OCI-LY7 (cell line): ENCODE data around the gene TK2. TPM values are rescaled to one million over a fixed set of nuclear protein-coding genes. Genes with fewer than 3 reads are reported as not detected.
A peak's percentile ranks its signal among the peaks of the same experiment; 100 is the strongest.

Experiments used
- Bru-seq: library from RNA; stranded (reverse); fragments of 400-500 nt; gene quantifications from one replicate; lab custom pipeline; 2021; lab: Mats Ljungman, UMichigan
- BruChase-seq, 2 experiments: library from RNA; stranded (reverse); fragments of 400-500 nt; gene quantifications; one replicate each; lab custom pipeline; 2021; lab: Mats Ljungman, UMichigan
- BruUV-seq: library from RNA; stranded (reverse); fragments of 400-500 nt; replicated peaks from 2 replicates; lab custom pipeline; 2021; lab: Mats Ljungman, UMichigan
- CTCF ChIA-PET: fragments of 300-600 bp; sonication (Branson Sonifier 250); formaldehyde crosslinking; loops from one replicate; lab custom pipeline; 2022; ENCODE audit warnings: antibody characterized with exemption; ENCODE audit not compliant: unreplicated experiment; lab: Charles Lee
- POLR2A ChIA-PET: fragments of 300-600 bp; sonication (Branson Sonifier 250); formaldehyde crosslinking; loops from one replicate; lab custom pipeline; 2022; ENCODE audit warnings: antibody characterized with exemption; lab: Charles Lee
- DNase-seq: peaks from one replicate; pipeline ENCODE4 v3.0.0-alpha.2; 2015; ENCODE audit warnings: low spot score
- H2AFZ ChIP-seq: fragments of 200-600 bp; sonication (generic), shearing (Covaris generic); 2 replicates; pipeline ENCODE4 v1.6.1; 2014; ENCODE audit warnings: mild to moderate bottlenecking, antibody characterized with exemption, low read length, moderate library complexity
- H3K27ac ChIP-seq: fragments of 200-600 bp; sonication (generic); 2 replicates; pipeline ENCODE4 v1.5.1; 2014; ENCODE audit warnings: mixed run types, low read depth, mild to moderate bottlenecking, moderate library complexity, low read length, inconsistent platforms; ENCODE audit not compliant: poor library complexity, severe bottlenecking
- H3K36me3 ChIP-seq: fragments of 200-600 bp; sonication (generic); 2 replicates; pipeline ENCODE4 v1.6.1; 2014; ENCODE audit warnings: mild to moderate bottlenecking, antibody characterized with exemption, low read length, moderate library complexity, mixed read lengths; ENCODE audit not compliant: insufficient read depth
- H3K4me1 ChIP-seq: fragments of 200-600 bp; sonication (generic); 2 replicates; pipeline ENCODE4 v1.5.1; 2014; ENCODE audit warnings: mild to moderate bottlenecking, low read length; ENCODE audit not compliant: insufficient read depth, poor library complexity, severe bottlenecking
- H3K4me2 ChIP-seq: fragments of 200-600 bp; sonication (generic); 2 replicates; pipeline ENCODE4 v1.6.1; 2014; ENCODE audit warnings: mild to moderate bottlenecking, low read length
- H3K4me3 ChIP-seq: fragments of 200-600 bp; sonication (generic); 2 replicates; pipeline ENCODE4 v1.5.1; 2014; ENCODE audit warnings: mild to moderate bottlenecking, low read depth, low read length; ENCODE audit not compliant: poor library complexity, severe bottlenecking
- H3K79me2 ChIP-seq: fragments of 200-600 bp; sonication (generic); 2 replicates; pipeline ENCODE4 v1.6.1; 2016; ENCODE audit warnings: low read depth, mild to moderate bottlenecking, low read length, moderate library complexity, mixed read lengths; ENCODE audit not compliant: insufficient read depth
- H3K9me2 ChIP-seq: fragments of 200-600 bp; sonication (generic); 2 replicates; pipeline ENCODE4 v1.6.1; 2016; ENCODE audit warnings: mild to moderate bottlenecking, low read length, mixed read lengths; ENCODE audit not compliant: insufficient read depth
- H3K9me3 ChIP-seq: fragments of 200-600 bp; sonication (generic); 2 replicates; pipeline ENCODE4 v1.6.1; 2014; ENCODE audit warnings: mild to moderate bottlenecking, mixed run types, low read length, mixed read lengths
- H4K20me1 ChIP-seq: fragments of 200-600 bp; sonication (generic); 2 replicates; pipeline ENCODE4 v1.6.1; 2014; ENCODE audit warnings: mild to moderate bottlenecking, antibody characterized with exemption, low read length, moderate library complexity, mixed read lengths; ENCODE audit not compliant: insufficient read depth
- EZH2phosphoT487 ChIP-seq: fragments of 200-600 bp; sonication (generic); IDR thresholded peaks from 2 replicates; pipeline ENCODE4 v1.6.1; 2018; ENCODE audit warnings: low read depth, borderline replicate concordance, mild to moderate bottlenecking, mixed run types, antibody characterized with exemption, low read length, moderate library complexity, mixed read lengths
- intact Hi-C: fragments of 100-400 bp; cut with micrococcal nuclease; formaldehyde crosslinking; loops from one replicate; pipeline ENCODE4 v1.10.0; 2022; ENCODE audit not compliant: unreplicated experiment
- long read RNA-seq: library from polyadenylated mRNA; stranded (forward); transcript quantifications from one replicate; pipeline ENCODE4 v2.0.0, GENCODE V29; 2022
- total RNA-seq, 2 experiments: library from RNA; depleted of rRNA in 1 of 2; stranded (reverse); fragments of >200 nt in 1 of 2; shearing (Covaris generic) in 1 of 2; gene quantifications; 2 replicates each; pipeline ENCODE4 v1.2.3, GENCODE V29; 2014 to 2022
- TF ChIP-seq, protein P1 (sequence below): fragments of 200-600 bp; sonication (generic); conservative IDR thresholded peaks from 2 replicates; pipeline ENCODE4 v1.5.1; 2014; ENCODE audit warnings: mild to moderate bottlenecking, antibody characterized with exemption, low read length, moderate library complexity, mixed read lengths

TK2 gene
- total RNA-seq (2014; rRNA removed; shearing (Covaris generic)) (0.06 and 0.08 TPM in 2 replicates), total RNA-seq (2022) (1.9 and 2.4 TPM in 2 replicates), Bru-seq, nascent RNA (percentile 27 among the genes with signal in this experiment), BruChase-seq, experiment 1, labeled RNA remaining after a 6-hour chase (percentile 22 among the genes with signal in this experiment), BruChase-seq, experiment 2, labeled RNA remaining after a 2-hour chase (percentile 24 among the genes with signal in this experiment)
- long read RNA-seq, partial matches to known transcripts = 1 of 6 reads
- long read RNA-seq, other reads (novel, unspliced or antisense) = 4 of 6 reads

DNA sequence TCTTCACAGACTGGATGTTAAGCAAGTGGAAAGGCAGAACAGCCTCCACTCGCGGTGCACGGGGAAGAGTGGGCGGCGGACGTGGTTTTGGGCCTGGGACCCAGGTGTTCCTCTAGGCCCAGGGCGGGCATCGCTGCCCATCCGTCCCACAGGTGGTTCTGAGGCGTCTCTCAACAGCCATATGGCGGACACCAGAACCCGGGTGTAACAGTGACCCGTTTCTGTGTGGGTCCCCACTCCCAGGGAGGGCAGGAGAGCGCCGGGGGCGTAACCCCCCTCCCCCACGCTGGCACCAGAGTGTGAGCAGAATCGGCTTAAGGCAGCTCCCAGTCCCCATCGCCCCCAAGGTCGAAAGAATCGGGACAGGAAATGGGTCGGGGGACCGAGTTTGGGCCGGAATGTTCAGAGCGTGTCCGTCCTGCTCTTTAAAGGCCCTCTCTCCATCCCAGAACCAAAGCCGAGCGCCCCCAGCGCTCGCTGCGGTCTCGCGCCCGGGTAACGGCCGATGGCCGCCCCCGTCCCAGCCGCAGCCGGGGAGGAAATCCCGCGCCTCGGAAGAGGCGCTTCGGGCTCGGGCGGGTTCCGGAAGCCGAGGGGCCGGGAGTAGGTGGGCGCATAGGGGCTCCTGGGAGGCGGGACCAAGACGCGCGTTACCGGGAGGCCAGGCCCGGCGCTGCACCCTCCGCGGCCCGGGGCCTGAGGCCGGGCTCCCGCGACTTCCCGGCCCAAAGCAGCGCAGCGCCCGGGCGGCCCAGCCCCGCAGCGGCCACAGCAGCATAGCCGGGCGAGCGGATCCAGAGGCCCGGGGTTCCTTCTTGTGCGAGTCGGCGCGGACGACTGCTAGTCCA lies at the start of gene TK2:
TK2 (minus strand) TSS at position 839 of the 848 bp plus-strand sequence; CDS start at position 778, 61 bp downstream.
- no peak for TF ChIP-seq EZH2phosphoT487
- TF ChIP-seq, protein P1, sequence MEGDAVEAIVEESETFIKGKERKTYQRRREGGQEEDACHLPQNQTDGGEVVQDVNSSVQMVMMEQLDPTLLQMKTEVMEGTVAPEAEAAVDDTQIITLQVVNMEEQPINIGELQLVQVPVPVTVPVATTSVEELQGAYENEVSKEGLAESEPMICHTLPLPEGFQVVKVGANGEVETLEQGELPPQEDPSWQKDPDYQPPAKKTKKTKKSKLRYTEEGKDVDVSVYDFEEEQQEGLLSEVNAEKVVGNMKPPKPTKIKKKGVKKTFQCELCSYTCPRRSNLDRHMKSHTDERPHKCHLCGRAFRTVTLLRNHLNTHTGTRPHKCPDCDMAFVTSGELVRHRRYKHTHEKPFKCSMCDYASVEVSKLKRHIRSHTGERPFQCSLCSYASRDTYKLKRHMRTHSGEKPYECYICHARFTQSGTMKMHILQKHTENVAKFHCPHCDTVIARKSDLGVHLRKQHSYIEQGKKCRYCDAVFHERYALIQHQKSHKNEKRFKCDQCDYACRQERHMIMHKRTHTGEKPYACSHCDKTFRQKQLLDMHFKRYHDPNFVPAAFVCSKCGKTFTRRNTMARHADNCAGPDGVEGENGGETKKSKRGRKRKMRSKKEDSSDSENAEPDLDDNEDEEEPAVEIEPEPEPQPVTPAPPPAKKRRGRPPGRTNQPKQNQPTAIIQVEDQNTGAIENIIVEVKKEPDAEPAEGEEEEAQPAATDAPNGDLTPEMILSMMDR = peak; percentile 45; the same call in 1 of the 2 replicates
- ChIA-PET POLR2A (no interaction called here), CTCF (no interaction called here)
- BruUV-seq = no TSS peak
- peaks cover 63% of the 10 kb centered on the region for H3K4me1 ChIP-seq
- peaks cover 13% of the 10 kb centered on the region; the same call in 1 of the 2 replicates for H4K20me1 ChIP-seq
- intact Hi-C loops = loop anchor here (5.0 kb wide), 1 partner anchor 53 kb away; the partner anchor contains the start of gene CMTM3
- peak within 1 kb of the TSS; percentile 78 for H3K4me2 ChIP-seq
- peak within 1 kb of the TSS; percentile 77 for H2AFZ ChIP-seq
- no peak within 1 kb of the TSS for H3K27ac ChIP-seq
- peaks cover 18% of the 10 kb centered on the region for H3K79me2 ChIP-seq
- H3K9me3 ChIP-seq = no peaks in the 10 kb centered on the region
- H3K4me3 ChIP-seq = peak within 1 kb of the TSS; percentile 56
- H3K36me3 ChIP-seq = peaks cover 10% of the 10 kb centered on the region; the same call in 1 of the 2 replicates
- no peaks in the 10 kb centered on the region for H3K9me2 ChIP-seq
- peak; percentile 43 for DNase-seq

DNA sequence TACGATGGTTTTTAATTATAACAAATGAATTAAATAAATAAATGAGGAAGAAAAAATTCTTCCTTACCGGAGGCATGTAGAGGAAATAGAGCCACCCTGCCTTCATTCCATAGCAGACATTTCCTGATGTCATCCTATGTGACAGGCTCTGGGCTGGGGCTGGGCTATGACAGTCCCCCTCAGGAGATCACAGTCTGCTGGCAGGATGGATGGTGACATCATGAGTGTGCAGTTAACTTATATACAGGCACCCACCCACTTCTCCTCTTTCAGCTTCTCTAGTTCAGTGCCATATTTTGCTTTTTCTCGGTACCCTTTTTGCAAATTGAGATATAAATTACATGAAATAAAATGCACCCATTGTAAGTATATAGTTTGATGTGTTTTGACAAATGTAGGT lies 48.2 kb upstream of the TK2 start:
- POLR2A ChIA-PET = interaction anchor here (0.7 to 0.9 kb wide), 2 partner anchors 8 to 121 kb away, joined by 3 read pairs; no protein-coding TSS in a partner anchor
- no peak overlapping the region for H3K4me3 ChIP-seq
- intact Hi-C loops = no loop called here
- no peaks in the 10 kb centered on the region for H3K36me3 ChIP-seq
- TF ChIP-seq, protein P1 = no peak
- no peak for TF ChIP-seq EZH2phosphoT487
- H2AFZ ChIP-seq = no peak overlapping the region
- no peak overlapping the region for H3K27ac ChIP-seq
- H3K4me1 ChIP-seq = peaks cover 8% of the 10 kb centered on the region
- H3K79me2 ChIP-seq = no peaks in the 10 kb centered on the region
- H4K20me1 ChIP-seq = no peaks in the 10 kb centered on the region
- H3K9me2 ChIP-seq = no peaks in the 10 kb centered on the region
- no TSS peak for BruUV-seq
- no peak overlapping the region for H3K4me2 ChIP-seq
- DNase-seq = no peak
- H3K9me3 ChIP-seq = peaks cover 15% of the 10 kb centered on the region; the same call in 1 of the 2 replicates
- CTCF ChIA-PET = no interaction called here
